Lower leg skin (tissue), 3 donors: ENCODE data around the gene PRKCE.

Source experiments
- CTCF ChIP-seq, 3 donors: fragments of 450-650 bp; IDR thresholded peaks; one replicate each; pipeline ENCODE4 v1.5.1; 2016; ENCODE audit warnings: antibody characterized with exemption in 3 of 3, mild to moderate bottlenecking in 3 of 3, moderate library complexity in 2 of 3
- POLR2A ChIP-seq, 2 donors: fragments of 450-650 bp; IDR thresholded peaks; one replicate each; pipeline ENCODE4 v1.6.1; 2016 to 2017; ENCODE audit warnings: antibody characterized with exemption in 2 of 2, mild to moderate bottlenecking in 1 of 2, moderate library complexity in 1 of 2

GRCh38 chr2:45678791-45679348 lies 27.4 kb downstream of the PRKCE start:
- TF ChIP-seq CTCF (IDR thresholded peaks at IDR 0.05) = no peak
- TF ChIP-seq POLR2A (IDR thresholded peaks at IDR 0.05) = no peak
